Measurements from ENCODE around the gene MAP3K5.

Gene MAP3K5

GRCh38 chr6:136757150-136757549 lies 35.1 kb downstream of the MAP3K5 start:
- TF ChIP-seq EZH2 (IDR thresholded peaks at IDR 0.05; ENCODE audit: borderline replicate concordance, low read length), result no peak
- Histone ChIP-seq H3K9me2 (ENCODE audit: low read depth, low read length) (no peaks in the 10 kb centered on the region), H3K9me3 (ENCODE audit: low read length) (no peaks in the 10 kb centered on the region), H3K27me3 (ENCODE audit: insufficient read depth, low read length) (no peaks in the 10 kb centered on the region), H3F3A (ENCODE audit: insufficient read depth, low read length) (no peaks in the 10 kb centered on the region), H3K79me2 (ENCODE audit: insufficient read depth, low read length) (peaks cover 4% of the 10 kb centered on the region; the same call in 1 of the 2 replicates), H2AFZ (ENCODE audit: low read length) (no peak overlapping the region), H3K27ac (ENCODE audit: low read depth, low read length, poor library complexity, severe bottlenecking) (peak overlapping the region; percentile 11), H3K4me1 (ENCODE audit: insufficient read depth, low read length, severe bottlenecking) (peaks cover 41% of the 10 kb centered on the region), H3K4me2 (ENCODE audit: low read length) (no peak overlapping the region), H3K36me3 (ENCODE audit: insufficient read depth, low read length) (no peaks in the 10 kb centered on the region), H3K4me3 (ENCODE audit: low read depth, low read length, poor library complexity, severe bottlenecking) (no peak overlapping the region), H4K20me1 (ENCODE audit: insufficient read depth, low read length) (no peaks in the 10 kb centered on the region), H3K9ac (ENCODE audit: low read length) (no peak overlapping the region)

- no peaks in the 10 kb centered on the region for H3F3A ChIP-seq (ENCODE audit: insufficient read depth, low read length)
- H3K9me3 ChIP-seq (ENCODE audit: low read length), result no peaks in the 10 kb centered on the region
- H3K4me2 ChIP-seq (ENCODE audit: low read length), result no peak overlapping the region
- H4K20me1 ChIP-seq (ENCODE audit: insufficient read depth, low read length), result no peaks in the 10 kb centered on the region
- no peak overlapping the region for H3K4me3 ChIP-seq (ENCODE audit: low read depth, low read length, poor library complexity, severe bottlenecking)
- no peaks in the 10 kb centered on the region for H3K9me2 ChIP-seq (ENCODE audit: low read depth, low read length)
- H3K4me1 ChIP-seq (ENCODE audit: insufficient read depth, low read length, severe bottlenecking), result peaks cover 36% of the 10 kb centered on the region
- no peak overlapping the region for H2AFZ ChIP-seq (ENCODE audit: low read length)
- no peaks in the 10 kb centered on the region for H3K27me3 ChIP-seq (ENCODE audit: insufficient read depth, low read length)
- H3K36me3 ChIP-seq (ENCODE audit: insufficient read depth, low read length), result no peaks in the 10 kb centered on the region
- TF ChIP-seq EZH2 (IDR thresholded peaks at IDR 0.05; ENCODE audit: borderline replicate concordance, low read length) (no peak), CTCF (IDR thresholded peaks at IDR 0.05; ENCODE audit: low read length) (no peak)
- H3K9ac ChIP-seq (ENCODE audit: low read length), result no peak overlapping the region
- H3K79me2 ChIP-seq (ENCODE audit: insufficient read depth, low read length), result no peaks in the 10 kb centered on the region
- no peak overlapping the region for H3K27ac ChIP-seq (ENCODE audit: low read depth, low read length, poor library complexity, severe bottlenecking)
Observed at GRCh38 chr6:136754820-136755219, 37.5 kb downstream of the MAP3K5 start.

- Histone ChIP-seq H3K4me3 (ENCODE audit: low read depth, low read length, poor library complexity, severe bottlenecking) (no peak overlapping the region), H3K27ac (ENCODE audit: low read depth, low read length, poor library complexity, severe bottlenecking) (no peak overlapping the region), H3F3A (ENCODE audit: insufficient read depth, low read length) (no peaks in the 10 kb centered on the region), H3K9me3 (ENCODE audit: low read length) (no peaks in the 10 kb centered on the region), H2AFZ (ENCODE audit: low read length) (no peak overlapping the region), H3K4me1 (ENCODE audit: insufficient read depth, low read length, severe bottlenecking) (peaks cover 36% of the 10 kb centered on the region), H3K27me3 (ENCODE audit: insufficient read depth, low read length) (no peaks in the 10 kb centered on the region), H3K9me2 (ENCODE audit: low read depth, low read length) (no peaks in the 10 kb centered on the region), H3K9ac (ENCODE audit: low read length) (no peak overlapping the region), H3K36me3 (ENCODE audit: insufficient read depth, low read length) (no peaks in the 10 kb centered on the region), H4K20me1 (ENCODE audit: insufficient read depth, low read length) (no peaks in the 10 kb centered on the region), H3K79me2 (ENCODE audit: insufficient read depth, low read length) (no peaks in the 10 kb centered on the region), H3K4me2 (ENCODE audit: low read length) (no peak overlapping the region)
- no peak for TF ChIP-seq EZH2 (IDR thresholded peaks at IDR 0.05; ENCODE audit: borderline replicate concordance, low read length)
- no peak for TF ChIP-seq CTCF (IDR thresholded peaks at IDR 0.05; ENCODE audit: low read length)
Observed at GRCh38 chr6:136753624-136754023, 38.7 kb downstream of the MAP3K5 start.

GRCh38 chr6:136752554-136752953 lies 39.7 kb downstream of the MAP3K5 start:
- H3K9ac ChIP-seq (ENCODE audit: low read length), result no peak overlapping the region
- H3K9me2 ChIP-seq (ENCODE audit: low read depth, low read length), result no peaks in the 10 kb centered on the region
- H4K20me1 ChIP-seq (ENCODE audit: insufficient read depth, low read length), result no peaks in the 10 kb centered on the region
- no peaks in the 10 kb centered on the region for H3F3A ChIP-seq (ENCODE audit: insufficient read depth, low read length)
- TF ChIP-seq CTCF (IDR thresholded peaks at IDR 0.05; ENCODE audit: low read length) (no peak), EZH2 (IDR thresholded peaks at IDR 0.05; ENCODE audit: borderline replicate concordance, low read length) (no peak)
- H3K4me1 ChIP-seq (ENCODE audit: insufficient read depth, low read length, severe bottlenecking), result peaks cover 36% of the 10 kb centered on the region
- no peak overlapping the region for H2AFZ ChIP-seq (ENCODE audit: low read length)
- H3K79me2 ChIP-seq (ENCODE audit: insufficient read depth, low read length), result no peaks in the 10 kb centered on the region
- no peak overlapping the region for H3K4me3 ChIP-seq (ENCODE audit: low read depth, low read length, poor library complexity, severe bottlenecking)
- H3K27ac ChIP-seq (ENCODE audit: low read depth, low read length, poor library complexity, severe bottlenecking), result no peak overlapping the region
- H3K36me3 ChIP-seq (ENCODE audit: insufficient read depth, low read length), result no peaks in the 10 kb centered on the region
- no peaks in the 10 kb centered on the region for H3K9me3 ChIP-seq (ENCODE audit: low read length)
- no peaks in the 10 kb centered on the region for H3K27me3 ChIP-seq (ENCODE audit: insufficient read depth, low read length)
- H3K4me2 ChIP-seq (ENCODE audit: low read length), result no peak overlapping the region; the same call in 1 of the 2 replicates

Data from OCI-LY1 (cell line).